Neural progenitor cell (in vitro differentiated cells): ENCODE data around the gene KANSL2.
A peak's percentile ranks its signal among the peaks of the same experiment; 100 is the strongest.

ENCODE experiments used
- EZH2 ChIP-seq: fragments of 200-600 bp; sonication (generic); IDR thresholded peaks from 2 replicates; pipeline ENCODE4 v1.6.1; 2017; ENCODE audit warnings: antibody characterized with exemption, mild to moderate bottlenecking, moderate library complexity
- TF ChIP-seq, protein P1 (sequence below): fragments of 200-600 bp; sonication (generic); IDR thresholded peaks from 2 replicates; pipeline ENCODE4 v1.5.1; 2017; ENCODE audit warnings: antibody characterized with exemption, mild to moderate bottlenecking

DNA sequence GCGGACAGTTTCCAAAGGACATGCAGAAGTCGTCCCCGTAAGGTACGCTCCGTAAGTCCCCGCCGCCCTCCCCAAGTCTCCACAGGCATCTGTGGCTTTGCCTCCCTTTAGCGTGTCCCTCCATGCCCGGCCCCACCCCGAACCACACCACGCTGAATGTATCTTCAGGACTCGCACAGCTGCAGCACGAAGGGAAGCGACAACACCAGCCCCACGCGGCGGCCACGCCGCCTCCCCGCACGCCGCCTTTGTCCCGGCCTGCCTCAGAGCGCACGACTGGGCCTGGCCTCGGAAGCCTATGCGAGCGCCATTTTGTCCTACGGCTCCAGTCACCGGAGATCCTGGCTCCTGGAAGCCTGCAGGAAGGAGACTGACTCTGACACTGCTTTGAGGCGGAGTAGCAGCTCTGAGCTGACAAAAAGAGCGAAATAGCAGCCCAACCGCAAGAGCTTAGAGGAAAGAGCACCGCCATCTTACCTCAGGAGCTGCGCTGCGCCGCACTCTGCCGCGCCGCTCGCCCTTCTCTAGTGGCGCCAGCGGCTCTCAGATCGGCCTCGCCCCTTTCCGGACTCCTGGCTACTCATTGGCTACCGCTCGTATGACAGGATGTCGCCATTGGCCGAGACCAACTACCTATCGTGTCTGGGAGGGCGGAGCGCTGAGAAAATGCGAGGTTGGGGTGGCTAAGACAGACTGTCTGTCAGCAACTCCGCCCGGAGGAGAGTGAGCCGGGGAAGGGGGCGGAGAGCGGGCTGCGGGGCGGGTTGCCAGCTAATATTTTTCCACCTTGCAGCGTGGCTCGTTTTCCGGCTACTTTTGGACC, at the start of gene KANSL2:
- TF ChIP-seq, protein P1, sequence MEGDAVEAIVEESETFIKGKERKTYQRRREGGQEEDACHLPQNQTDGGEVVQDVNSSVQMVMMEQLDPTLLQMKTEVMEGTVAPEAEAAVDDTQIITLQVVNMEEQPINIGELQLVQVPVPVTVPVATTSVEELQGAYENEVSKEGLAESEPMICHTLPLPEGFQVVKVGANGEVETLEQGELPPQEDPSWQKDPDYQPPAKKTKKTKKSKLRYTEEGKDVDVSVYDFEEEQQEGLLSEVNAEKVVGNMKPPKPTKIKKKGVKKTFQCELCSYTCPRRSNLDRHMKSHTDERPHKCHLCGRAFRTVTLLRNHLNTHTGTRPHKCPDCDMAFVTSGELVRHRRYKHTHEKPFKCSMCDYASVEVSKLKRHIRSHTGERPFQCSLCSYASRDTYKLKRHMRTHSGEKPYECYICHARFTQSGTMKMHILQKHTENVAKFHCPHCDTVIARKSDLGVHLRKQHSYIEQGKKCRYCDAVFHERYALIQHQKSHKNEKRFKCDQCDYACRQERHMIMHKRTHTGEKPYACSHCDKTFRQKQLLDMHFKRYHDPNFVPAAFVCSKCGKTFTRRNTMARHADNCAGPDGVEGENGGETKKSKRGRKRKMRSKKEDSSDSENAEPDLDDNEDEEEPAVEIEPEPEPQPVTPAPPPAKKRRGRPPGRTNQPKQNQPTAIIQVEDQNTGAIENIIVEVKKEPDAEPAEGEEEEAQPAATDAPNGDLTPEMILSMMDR, result no peak
- TF ChIP-seq EZH2, result peak; percentile 35
